Endothelial cell of umbilical vein (primary cell): ENCODE measurements around the gene TNFRSF1A.

ENCODE experiments used
- CTCF ChIP-seq, 2 donors: IDR thresholded peaks; 1 replicate in 1 of 2; 2 replicates in 1 of 2; pipeline ENCODE4 v1.5.1; 2011; ENCODE audit warnings: low read length in 2 of 2, mild to moderate bottlenecking in 2 of 2, moderate library complexity in 2 of 2, control low read depth in 1 of 2, inconsistent platforms in 1 of 2, low read depth in 1 of 2; ENCODE audit not compliant: insufficient read depth in 1 of 2; ENCODE audit errors: extremely low read depth in 1 of 2
- POLR2A ChIP-seq: IDR thresholded peaks from 2 replicates; pipeline ENCODE4 v1.6.1; 2012; ENCODE audit warnings: low read depth, mild to moderate bottlenecking, control low read depth, low read length
- POLR2AphosphoS5 ChIP-seq: IDR thresholded peaks from 2 replicates; pipeline ENCODE4 v1.6.1; 2012; ENCODE audit warnings: low read depth, mild to moderate bottlenecking, control low read depth, low read length, moderate library complexity; ENCODE audit not compliant: insufficient read depth

- TF ChIP-seq POLR2A (no peak), CTCF (IDR thresholded peaks at IDR 0.05; ENCODE audit: extremely low read depth in 1 of 2, insufficient read depth in 1 of 2, low read depth in 1 of 2, low read length in 2 of 2) (peak; percentile 18 to 62), POLR2AphosphoS5 (no peak)
Observed at GRCh38 chr12:6376079-6376869, 34.4 kb upstream of the TNFRSF1A start.
